ENCODE results near the gene TLE2.
"Not testable (repeated sequence)": the region's sequence is repeated elsewhere in the genome, so short reads cannot be mapped to it uniquely, and the experiment has no call there.

Gene TLE2

GRCh38 chr19:2977746-2978138 is 51.3 kb downstream of the TLE2 start:
- Histone ChIP-seq H3K27ac (ENCODE audit: low read depth, low read length) (no peak overlapping the region; the same call in 1 of the 2 replicates), H3K9ac (ENCODE audit: low read depth, low read length) (no peak overlapping the region), H3K9me3 (ENCODE audit: insufficient read depth, low read depth, low read length) (no peaks in the 10 kb centered on the region), H3K4me3 (ENCODE audit: low read length) (peak overlapping the region; percentile 39), H3K4me1 (ENCODE audit: insufficient read depth, low read length) (peaks cover 12% of the 10 kb centered on the region), H3K27me3 (ENCODE audit: insufficient read depth, low read length) (peaks cover 66% of the 10 kb centered on the region), H3K36me3 (ENCODE audit: insufficient read depth, low read length) (no peaks in the 10 kb centered on the region)
- WGBS: 13% methylated on average over 9 of the region's 10 CpGs

GRCh38 chr19:2977001-2977745 is 51.9 kb downstream of the TLE2 start, which contains the start of gene TLE6:
Gene TLE6, plus strand, starts transcription at chr19:2977564. Its CDS starts 670 bp downstream, at chr19:2978234.
- Histone ChIP-seq H3K36me3 (ENCODE audit: insufficient read depth, low read length) (no peaks in the 10 kb centered on the region), H3K27me3 (ENCODE audit: insufficient read depth, low read length) (peaks cover 61% of the 10 kb centered on the region), H3K9me3 (ENCODE audit: insufficient read depth, low read depth, low read length) (no peaks in the 10 kb centered on the region), H3K4me1 (ENCODE audit: insufficient read depth, low read length) (peaks cover 8% of the 10 kb centered on the region; the same call in 1 of the 2 replicates), H3K9ac (ENCODE audit: low read depth, low read length) (no peak within 1 kb of the TSS), H3K4me3 (ENCODE audit: low read length) (peak within 1 kb of the TSS; percentile 65), H3K27ac (ENCODE audit: low read depth, low read length) (no peak within 1 kb of the TSS; the same call in 1 of the 2 replicates)
- under 1% methylated on average over 51 of the region's 51 CpGs for WGBS

- Histone ChIP-seq H3K9ac (ENCODE audit: low read depth, low read length) (no peak overlapping the region), H3K9me3 (ENCODE audit: insufficient read depth, low read depth, low read length) (no peaks in the 10 kb centered on the region), H3K4me1 (ENCODE audit: insufficient read depth, low read length) (peaks cover 8% of the 10 kb centered on the region; the same call in 1 of the 2 replicates), H3K36me3 (ENCODE audit: insufficient read depth, low read length) (no peaks in the 10 kb centered on the region), H3K4me3 (ENCODE audit: low read length) (peak overlapping the region; percentile 65), H3K27ac (ENCODE audit: low read depth, low read length) (no peak overlapping the region), H3K27me3 (ENCODE audit: insufficient read depth, low read length) (peaks cover 58% of the 10 kb centered on the region)
- WGBS: 7% methylated on average over 15 of the region's 15 CpGs
Measured at GRCh38 chr19:2976609-2977000, 52.5 kb downstream of the TLE2 start.

GRCh38 chr19:2974342-2975041 is 54.6 kb downstream of the TLE2 start:
- peaks cover 8% of the 10 kb centered on the region; the same call in 1 of the 2 replicates for H3K4me1 ChIP-seq (ENCODE audit: insufficient read depth, low read length)
- peaks cover 45% of the 10 kb centered on the region for H3K27me3 ChIP-seq (ENCODE audit: insufficient read depth, low read length)
- 56% methylated on average over 13 of the region's 14 CpGs for WGBS
- H3K9ac ChIP-seq (ENCODE audit: low read depth, low read length): no peak overlapping the region
- no peaks in the 10 kb centered on the region for H3K36me3 ChIP-seq (ENCODE audit: insufficient read depth, low read length)
- H3K4me3 ChIP-seq (ENCODE audit: low read length): no peak overlapping the region
- H3K27ac ChIP-seq (ENCODE audit: low read depth, low read length): no peak overlapping the region
- no peaks in the 10 kb centered on the region for H3K9me3 ChIP-seq (ENCODE audit: insufficient read depth, low read depth, low read length)

GRCh38 chr19:2973229-2973628 is 55.9 kb downstream of the TLE2 start:
- peaks cover 38% of the 10 kb centered on the region for H3K27me3 ChIP-seq (ENCODE audit: insufficient read depth, low read length)
- H3K9me3 ChIP-seq (ENCODE audit: insufficient read depth, low read depth, low read length): no peaks in the 10 kb centered on the region
- no peak overlapping the region for H3K27ac ChIP-seq (ENCODE audit: low read depth, low read length)
- 88% methylated on average over 7 of the region's 8 CpGs for WGBS
- H3K36me3 ChIP-seq (ENCODE audit: insufficient read depth, low read length): no peaks in the 10 kb centered on the region
- peaks cover 8% of the 10 kb centered on the region; the same call in 1 of the 2 replicates for H3K4me1 ChIP-seq (ENCODE audit: insufficient read depth, low read length)
- no peak overlapping the region for H3K4me3 ChIP-seq (ENCODE audit: low read length)
- H3K9ac ChIP-seq (ENCODE audit: low read depth, low read length): no peak overlapping the region

- 89% methylated on average over 9 of the region's 9 CpGs for WGBS
- H3K9ac ChIP-seq (ENCODE audit: low read depth, low read length): no peak overlapping the region
- H3K4me3 ChIP-seq (ENCODE audit: low read length): no peak overlapping the region
- H3K4me1 ChIP-seq (ENCODE audit: insufficient read depth, low read length): no peaks in the 10 kb centered on the region
- H3K27ac ChIP-seq (ENCODE audit: low read depth, low read length): no peak overlapping the region
- H3K36me3 ChIP-seq (ENCODE audit: insufficient read depth, low read length): no peaks in the 10 kb centered on the region
- no peaks in the 10 kb centered on the region for H3K9me3 ChIP-seq (ENCODE audit: insufficient read depth, low read depth, low read length)
- H3K27me3 ChIP-seq (ENCODE audit: insufficient read depth, low read length): peaks cover 14% of the 10 kb centered on the region
Measured at GRCh38 chr19:2970201-2970835, 58.8 kb downstream of the TLE2 start.

- Histone ChIP-seq H3K9ac (ENCODE audit: low read depth, low read length) (no peak overlapping the region), H3K4me1 (ENCODE audit: insufficient read depth, low read length) (no peaks in the 10 kb centered on the region), H3K36me3 (ENCODE audit: insufficient read depth, low read length) (no peaks in the 10 kb centered on the region), H3K4me3 (ENCODE audit: low read length) (no peak overlapping the region), H3K27ac (ENCODE audit: low read depth, low read length) (no peak overlapping the region), H3K9me3 (ENCODE audit: insufficient read depth, low read depth, low read length) (no peaks in the 10 kb centered on the region), H3K27me3 (ENCODE audit: insufficient read depth, low read length) (peaks cover 4% of the 10 kb centered on the region)
- 92% methylated on average over 5 of the region's 5 CpGs for WGBS
Measured at GRCh38 chr19:2969104-2969504, 60.0 kb downstream of the TLE2 start.

- Histone ChIP-seq H3K27ac (ENCODE audit: low read depth, low read length) (no peak overlapping the region), H3K9me3 (ENCODE audit: insufficient read depth, low read depth, low read length) (no peaks in the 10 kb centered on the region), H3K36me3 (ENCODE audit: insufficient read depth, low read length) (no peaks in the 10 kb centered on the region), H3K9ac (ENCODE audit: low read depth, low read length) (no peak overlapping the region), H3K27me3 (ENCODE audit: insufficient read depth, low read length) (peaks cover 3% of the 10 kb centered on the region), H3K4me1 (ENCODE audit: insufficient read depth, low read length) (no peaks in the 10 kb centered on the region), H3K4me3 (ENCODE audit: low read length) (no peak overlapping the region)
- WGBS: 87% methylated on average over 8 of the region's 8 CpGs
Measured at GRCh38 chr19:2967972-2968371, 61.1 kb downstream of the TLE2 start.

GRCh38 chr19:2964874-2965273 is 64.2 kb downstream of the TLE2 start:
- Histone ChIP-seq H3K27me3 (ENCODE audit: insufficient read depth, low read length) (no peaks in the 10 kb centered on the region), H3K27ac (ENCODE audit: low read depth, low read length) (no peak overlapping the region), H3K9me3 (ENCODE audit: insufficient read depth, low read depth, low read length) (no peaks in the 10 kb centered on the region), H3K4me3 (ENCODE audit: low read length) (no peak overlapping the region), H3K36me3 (ENCODE audit: insufficient read depth, low read length) (no peaks in the 10 kb centered on the region), H3K9ac (ENCODE audit: low read depth, low read length) (no peak overlapping the region), H3K4me1 (ENCODE audit: insufficient read depth, low read length) (no peaks in the 10 kb centered on the region)
- 95% methylated on average over 5 of the region's 5 CpGs for WGBS

- H3K27ac ChIP-seq (ENCODE audit: low read depth, low read length); H3K27me3 ChIP-seq (ENCODE audit: insufficient read depth, low read length); H3K9ac ChIP-seq (ENCODE audit: low read depth, low read length); H3K36me3 ChIP-seq (ENCODE audit: insufficient read depth, low read length); H3K9me3 ChIP-seq (ENCODE audit: insufficient read depth, low read depth, low read length); H3K4me1 ChIP-seq (ENCODE audit: insufficient read depth, low read length); H3K4me3 ChIP-seq (ENCODE audit: low read length): not testable (repeated sequence)
- 95% methylated on average over 12 of the region's 12 CpGs for WGBS
Measured at GRCh38 chr19:2963631-2964030, 65.4 kb downstream of the TLE2 start.

GRCh38 chr19:2963122-2963521 is 66.0 kb downstream of the TLE2 start:
- Histone ChIP-seq H3K4me1 (ENCODE audit: insufficient read depth, low read length) (no peaks in the 10 kb centered on the region), H3K9me3 (ENCODE audit: insufficient read depth, low read depth, low read length) (no peaks in the 10 kb centered on the region), H3K4me3 (ENCODE audit: low read length) (no peak overlapping the region), H3K27me3 (ENCODE audit: insufficient read depth, low read length) (no peaks in the 10 kb centered on the region), H3K36me3 (ENCODE audit: insufficient read depth, low read length) (no peaks in the 10 kb centered on the region), H3K27ac (ENCODE audit: low read depth, low read length) (no peak overlapping the region), H3K9ac (ENCODE audit: low read depth, low read length) (no peak overlapping the region)
- WGBS: 90% methylated on average over 4 of the region's 5 CpGs

Measured in HUES64 (cell line).